Activated T-helper 1 cell treated with Interleukin-2 at 50 U/mL for 16 hours (primary cell): Measurements from ENCODE around the gene FAM43A.
A peak's percentile ranks its signal among the peaks of the same experiment; 100 is the strongest.

Experiments used
- DNase-seq: peaks from one replicate; pipeline ENCODE4 v3.0.0-alpha.2; 2020; ENCODE audit warnings: low read depth

FAM43A gene

GRCh38 chr3:194685718-194686413, at the start of gene FAM43A:
Gene FAM43A, plus strand, starts transcription at chr3:194685883. Its CDS starts 944 bp downstream, at chr3:194686827.
- peak; percentile 63 for DNase-seq

- DNase-seq, result no peak
Observed at GRCh38 chr3:194637066-194637465, 48.6 kb upstream of the FAM43A start.

GRCh38 chr3:194637541-194638400, 47.9 kb upstream of the FAM43A start:
- DNase-seq, result no peak

GRCh38 chr3:194638991-194639605, 46.6 kb upstream of the FAM43A start:
- no peak for DNase-seq

GRCh38 chr3:194640829-194641228, 44.9 kb upstream of the FAM43A start:
- no peak for DNase-seq

- no peak for DNase-seq
Observed at GRCh38 chr3:194642769-194643168, 42.9 kb upstream of the FAM43A start.

GRCh38 chr3:194647747-194648146, 37.9 kb upstream of the FAM43A start:
- no peak for DNase-seq

- DNase-seq, result no peak
Observed at GRCh38 chr3:194654443-194654842, 31.2 kb upstream of the FAM43A start.

- DNase-seq, result no peak
Observed at GRCh38 chr3:194657439-194657838, 28.2 kb upstream of the FAM43A start.

GRCh38 chr3:194658477-194659242, 27.0 kb upstream of the FAM43A start:
- no peak for DNase-seq

- DNase-seq, result no peak
Observed at GRCh38 chr3:194659778-194660177, 25.9 kb upstream of the FAM43A start.

GRCh38 chr3:194661374-194661773, 24.3 kb upstream of the FAM43A start:
- DNase-seq, result no peak

GRCh38 chr3:194661946-194662345, 23.7 kb upstream of the FAM43A start:
- no peak for DNase-seq

- no peak for DNase-seq
Observed at GRCh38 chr3:194664857-194665256, 20.8 kb upstream of the FAM43A start.

- no peak for DNase-seq
Observed at GRCh38 chr3:194667363-194667762, 18.3 kb upstream of the FAM43A start.

GRCh38 chr3:194671511-194671899, 14.2 kb upstream of the FAM43A start:
- DNase-seq, result no peak

- DNase-seq, result peak; percentile 80
Observed at GRCh38 chr3:194671900-194672808, 13.5 kb upstream of the FAM43A start, which contains the start of gene LSG1. Gene LSG1, minus strand, starts transcription at chr3:194672191. Its CDS starts 29 bp downstream, at chr3:194672162.

GRCh38 chr3:194672876-194673275, 12.8 kb upstream of the FAM43A start:
- DNase-seq, result no peak

GRCh38 chr3:194673761-194674160, 11.9 kb upstream of the FAM43A start:
- DNase-seq, result no peak

GRCh38 chr3:194675081-194675640, 10.5 kb upstream of the FAM43A start:
- no peak for DNase-seq

GRCh38 chr3:194675680-194676079, 10.0 kb upstream of the FAM43A start:
- no peak for DNase-seq
